ENCODE data around the gene ATP2C2.
"Not testable (repeated sequence)": the region's sequence is repeated elsewhere in the genome, so short reads cannot be mapped to it uniquely, and the experiment has no call there.

ATP2C2 gene

GRCh38 chr16:84367297-84367680 lies 1.0 kb upstream of the ATP2C2 start:
- no peak for DNase-seq (ENCODE audit: low read depth in 2 of 2)

GRCh38 chr16:84367750-84368307 lies 509 bp upstream of the ATP2C2 start:
- DNase-seq (ENCODE audit: low read depth in 2 of 2): no peak

- DNase-seq (ENCODE audit: low read depth in 2 of 2): no peak
Measured at GRCh38 chr16:84369105-84369504, 767 bp downstream of the ATP2C2 start.

- DNase-seq (ENCODE audit: low read depth in 2 of 2): no peak
Measured at GRCh38 chr16:84369938-84370627, 1.7 kb downstream of the ATP2C2 start.

GRCh38 chr16:84370723-84371552 lies 2.6 kb downstream of the ATP2C2 start:
- no peak for DNase-seq (ENCODE audit: low read depth in 2 of 2)

- DNase-seq (ENCODE audit: low read depth in 2 of 2): no peak
Measured at GRCh38 chr16:84371553-84371865, 3.2 kb downstream of the ATP2C2 start.

GRCh38 chr16:84373907-84374489 lies 5.7 kb downstream of the ATP2C2 start:
- no peak for DNase-seq (ENCODE audit: low read depth in 2 of 2)

- no peak for DNase-seq (ENCODE audit: low read depth in 2 of 2)
Measured at GRCh38 chr16:84378099-84378498, 9.8 kb downstream of the ATP2C2 start.

GRCh38 chr16:84378567-84378966 lies 10.2 kb downstream of the ATP2C2 start:
- DNase-seq (ENCODE audit: low read depth in 2 of 2): no peak

GRCh38 chr16:84379008-84379708 lies 10.8 kb downstream of the ATP2C2 start:
- DNase-seq (ENCODE audit: low read depth in 2 of 2): no peak

- DNase-seq (ENCODE audit: low read depth in 2 of 2): no peak
Measured at GRCh38 chr16:84379709-84380362, 11.5 kb downstream of the ATP2C2 start.

GRCh38 chr16:84380405-84380804 lies 12.1 kb downstream of the ATP2C2 start:
- no peak for DNase-seq (ENCODE audit: low read depth in 2 of 2)

- DNase-seq (ENCODE audit: low read depth in 2 of 2): no peak
Measured at GRCh38 chr16:84382396-84382795, 14.1 kb downstream of the ATP2C2 start.

GRCh38 chr16:84383106-84383505 lies 14.8 kb downstream of the ATP2C2 start:
- no peak for DNase-seq (ENCODE audit: low read depth in 2 of 2)

- no peak for DNase-seq (ENCODE audit: low read depth in 2 of 2)
Measured at GRCh38 chr16:84386047-84386446, 17.7 kb downstream of the ATP2C2 start.

GRCh38 chr16:84387021-84387420 lies 18.7 kb downstream of the ATP2C2 start:
- DNase-seq (ENCODE audit: low read depth in 2 of 2): no peak

GRCh38 chr16:84390131-84390785 lies 21.9 kb downstream of the ATP2C2 start:
- DNase-seq (ENCODE audit: low read depth in 2 of 2): no peak

GRCh38 chr16:84391151-84392030 lies 23.1 kb downstream of the ATP2C2 start:
- DNase-seq (ENCODE audit: low read depth in 2 of 2): no peak

- no peak for DNase-seq (ENCODE audit: low read depth in 2 of 2)
Measured at GRCh38 chr16:84392031-84392360, 23.7 kb downstream of the ATP2C2 start.

GRCh38 chr16:84396082-84396481 lies 27.7 kb downstream of the ATP2C2 start:
- DNase-seq (ENCODE audit: low read depth in 2 of 2): not testable (repeated sequence)

Data from stimulated activated CD8-positive, alpha-beta memory T cell treated with anti-CD3 and anti-CD28 coated beads, Interleukin-2, amount 100 ng/mL, for 1 hour (primary cell).